Endothelial cell of umbilical vein (primary cell): Measurements from ENCODE around the gene DPH2. TPM values are rescaled to one million over a fixed set of nuclear protein-coding genes. Genes with fewer than 3 reads are reported as not detected.

Source experiments
- BruUV-seq: library from RNA; stranded (reverse); fragments of 400-500 nt; replicated peaks from 2 replicates; lab custom pipeline; 2021; lab: Mats Ljungman, UMichigan
- CTCF ChIA-PET: fragments of 300-600, 350-600 bp; sonication (Branson Sonifier 250); formaldehyde crosslinking; loops from one replicate; lab custom pipeline; 2021; ENCODE audit warnings: antibody characterized with exemption, inconsistent platforms; lab: Charles Lee
- POLR2A ChIA-PET: fragments of 300-600, 350-600 bp; sonication (Branson Sonifier 250); formaldehyde crosslinking; loops from one replicate; lab custom pipeline; 2021; ENCODE audit warnings: antibody characterized with exemption, inconsistent platforms; lab: Charles Lee
- DNase-seq: peaks from one replicate; pipeline ENCODE4 v3.0.0-alpha.2; 2011; ENCODE audit warnings: low read depth, low spot score
- FAIRE-seq: peaks from 2 replicates; lab custom pipeline; 2011; peaks lifted over from hg19 to GRCh38; lab: Jason Lieb, UNC
- H2AFZ ChIP-seq: 2 replicates; pipeline ENCODE4 v1.6.0; 2012; ENCODE audit warnings: low read depth, low read length, control low read depth, inconsistent platforms
- H3K27ac ChIP-seq: 2 replicates; pipeline ENCODE4 v1.5.1; 2011; ENCODE audit warnings: low read depth, mild to moderate bottlenecking, control low read depth, low read length, moderate library complexity; ENCODE audit not compliant: insufficient read depth
- H3K27me3 ChIP-seq, 2 experiments: 2 replicates each; pipeline versions ENCODE4 v1.6.0 to v1.6.1; 2011; ENCODE audit warnings: low read length in 2 of 2, mixed read lengths in 1 of 2; ENCODE audit not compliant: control insufficient read depth in 2 of 2, insufficient read depth in 2 of 2
- H3K36me3 ChIP-seq, 2 experiments: 2 replicates in 1 of 2; 3 replicates in 1 of 2; pipeline ENCODE4 v1.5.1; 2011; ENCODE audit warnings: low read length in 2 of 2, mild to moderate bottlenecking in 1 of 2, moderate library complexity in 1 of 2; ENCODE audit not compliant: control insufficient read depth in 2 of 2, insufficient read depth in 2 of 2; ENCODE audit errors: extremely low read depth in 1 of 2
- H3K4me1 ChIP-seq: 3 replicates; pipeline ENCODE4 v1.5.1; 2011; ENCODE audit warnings: mild to moderate bottlenecking, low read length; ENCODE audit not compliant: control insufficient read depth, insufficient read depth; ENCODE audit errors: extremely low read depth
- H3K4me2 ChIP-seq: 2 replicates; pipeline ENCODE4 v1.6.1; 2011; ENCODE audit warnings: low read length, control low read depth, mixed read lengths; ENCODE audit not compliant: insufficient read depth
- H3K4me3 ChIP-seq, 3 experiments: fragments of 200-600 bp in 1 of 3; sonication (generic), shearing (Covaris generic) in 1 of 3; replicated peaks in 1 of 3; 2 replicates each; pipeline ENCODE4 v1.5.1; 2011 to 2016; ENCODE audit warnings: control low read depth in 3 of 3, low read length in 3 of 3, mild to moderate bottlenecking in 2 of 3, inconsistent platforms in 1 of 3, low read depth in 1 of 3, moderate library complexity in 1 of 3; ENCODE audit not compliant: insufficient read depth in 1 of 3
- H3K79me2 ChIP-seq: 2 replicates; pipeline ENCODE4 v1.6.0; 2012; ENCODE audit warnings: low read length, inconsistent platforms; ENCODE audit not compliant: control insufficient read depth, insufficient read depth
- H3K9ac ChIP-seq: replicated peaks from 2 replicates; pipeline ENCODE3; 2011; ENCODE audit warnings: low read length, control low read depth; ENCODE audit not compliant: insufficient read depth; ENCODE audit errors: extremely low read depth
- H3K9me1 ChIP-seq: replicated peaks from 3 replicates; pipeline ENCODE4 v1.6.0; 2011; ENCODE audit warnings: mild to moderate bottlenecking, low read length; ENCODE audit not compliant: control insufficient read depth, insufficient read depth; ENCODE audit errors: extremely low read depth
- H3K9me3 ChIP-seq: replicated peaks from 2 replicates; pipeline ENCODE4 v1.5.1; 2012; ENCODE audit warnings: low read length, inconsistent platforms; ENCODE audit not compliant: control insufficient read depth, insufficient read depth
- H4K20me1 ChIP-seq: replicated peaks from 2 replicates; pipeline ENCODE3; 2011; ENCODE audit warnings: mild to moderate bottlenecking, low read length; ENCODE audit not compliant: control insufficient read depth, insufficient read depth; ENCODE audit errors: extremely low read depth
- CTCF ChIP-seq, 2 donors: IDR thresholded peaks; 1 replicate in 1 of 2; 2 replicates in 1 of 2; pipeline ENCODE4 v1.5.1; 2011; ENCODE audit warnings: low read length in 2 of 2, mild to moderate bottlenecking in 2 of 2, moderate library complexity in 2 of 2, control low read depth in 1 of 2, inconsistent platforms in 1 of 2, low read depth in 1 of 2; ENCODE audit not compliant: insufficient read depth in 1 of 2; ENCODE audit errors: extremely low read depth in 1 of 2
- EZH2 ChIP-seq: IDR thresholded peaks from 2 replicates; pipeline ENCODE4 v1.6.1; 2012; ENCODE audit warnings: borderline replicate concordance, low read depth, mild to moderate bottlenecking, moderate library complexity, low read length, inconsistent platforms; ENCODE audit not compliant: severe bottlenecking
- FOS ChIP-seq: IDR thresholded peaks from 2 replicates; pipeline ENCODE4 v1.6.1; 2011; ENCODE audit warnings: mild to moderate bottlenecking, low read length, moderate library complexity, borderline replicate concordance; ENCODE audit not compliant: insufficient read depth
- GATA2 ChIP-seq: IDR thresholded peaks from 2 replicates; pipeline ENCODE4 v1.7.0; 2011; ENCODE audit warnings: low read depth, mild to moderate bottlenecking, moderate library complexity, mixed read lengths, low read length; ENCODE audit not compliant: insufficient read length, insufficient read depth
- JUN ChIP-seq: IDR thresholded peaks from 2 replicates; pipeline ENCODE4 v1.6.1; 2011; ENCODE audit warnings: borderline replicate concordance, low read depth; ENCODE audit not compliant: insufficient read length, insufficient read depth
- MYC ChIP-seq: IDR thresholded peaks from one replicate; pipeline ENCODE4 v1.6.1; 2011; ENCODE audit warnings: mild to moderate bottlenecking, low read depth, low read length
- POLR2A ChIP-seq: IDR thresholded peaks from 2 replicates; pipeline ENCODE4 v1.6.1; 2012; ENCODE audit warnings: low read depth, mild to moderate bottlenecking, control low read depth, low read length
- POLR2AphosphoS5 ChIP-seq: IDR thresholded peaks from 2 replicates; pipeline ENCODE4 v1.6.1; 2012; ENCODE audit warnings: low read depth, mild to moderate bottlenecking, control low read depth, low read length, moderate library complexity; ENCODE audit not compliant: insufficient read depth
- dilution Hi-C: fragments of 300-500 bp; cut with MboI; formaldehyde crosslinking; loops from one replicate; pipeline ENCODE4 v1.15.0; 2019; ENCODE audit warnings: low sequenced_read_pairs; ENCODE audit not compliant: extremely low pct_ligation_motif_present
- intact Hi-C: fragments of 100-400 bp; cut with micrococcal nuclease; formaldehyde crosslinking; loops from one replicate; pipeline ENCODE4 v1.10.0; 2022
- polyA plus RNA-seq, 4 experiments: library from polyadenylated mRNA; depleted of rRNA in 3 of 4; stranded (reverse) in 3 of 4; unstranded in 1 of 4; fragments of >200 nt; gene quantifications; 2 replicates each; pipeline versions ENCODE4 v1.2.1 to v1.2.3, GENCODE V29; 2011 to 2012; ENCODE audit warnings: missing spikeins in 1 of 4
- total RNA-seq: library from RNA; stranded (reverse); gene quantifications from 2 replicates; pipeline ENCODE4 v1.2.3, GENCODE V29; 2021
- TF ChIP-seq, protein P1 (sequence below): IDR thresholded peaks from 2 replicates; pipeline ENCODE4 v1.6.1; 2011; ENCODE audit not compliant: insufficient read depth, insufficient read length

DPH2 gene
- total and polyA plus RNA-seq, 2 donors (not counting 3 experiments of a cell fraction or from before 2014, with no cell fraction given), result 28.1 to 59.1 TPM

DNA sequence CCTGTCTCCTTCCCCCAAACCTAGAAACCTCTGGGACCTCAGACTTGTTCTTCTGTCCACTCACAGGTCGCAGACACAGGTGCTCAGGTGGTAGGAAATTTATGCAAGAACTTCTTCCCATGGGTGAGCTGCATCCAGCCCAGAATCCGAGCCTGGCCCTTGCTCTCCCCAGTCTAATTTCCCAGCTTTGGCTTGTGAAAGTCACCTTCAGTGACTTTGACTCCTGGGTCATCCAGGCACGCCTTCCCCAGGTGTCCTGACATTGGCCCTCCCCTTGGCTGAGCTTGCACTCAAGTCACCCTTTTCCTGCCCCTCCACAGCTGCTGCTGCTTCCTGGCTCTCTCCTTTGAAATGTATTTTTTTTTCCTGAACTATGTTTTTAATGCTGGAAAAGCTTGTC, 16.4 kb upstream of the DPH2 start:
- peaks cover 1% of the 10 kb centered on the region for H3K4me1 ChIP-seq
- no peaks in the 10 kb centered on the region for H3K9me3 ChIP-seq
- dilution Hi-C loops, result no loop called here
- TF ChIP-seq JUN, result no peak
- no peak for TF ChIP-seq GATA2
- no peak for TF ChIP-seq CTCF (IDR thresholded peaks at IDR 0.05; ENCODE audit: extremely low read depth in 1 of 2, insufficient read depth in 1 of 2, low read depth in 1 of 2, low read length in 2 of 2)
- TF ChIP-seq POLR2AphosphoS5, result no peak
- TF ChIP-seq MYC, result no peak
- TF ChIP-seq, protein P1, sequence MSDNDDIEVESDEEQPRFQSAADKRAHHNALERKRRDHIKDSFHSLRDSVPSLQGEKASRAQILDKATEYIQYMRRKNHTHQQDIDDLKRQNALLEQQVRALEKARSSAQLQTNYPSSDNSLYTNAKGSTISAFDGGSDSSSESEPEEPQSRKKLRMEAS, result no peak
- TF ChIP-seq EZH2, result no peak
- no peak for TF ChIP-seq FOS
- no peak for TF ChIP-seq POLR2A
- no peaks in the 10 kb centered on the region for H4K20me1 ChIP-seq
- no peak overlapping the region for H3K27ac ChIP-seq
- no peak overlapping the region for H3K4me2 ChIP-seq
- H3K27me3 ChIP-seq, result no peaks in the 10 kb centered on the region
- POLR2A ChIA-PET, result no interaction called here
- no peaks in the 10 kb centered on the region for H3K9me1 ChIP-seq
- H2AFZ ChIP-seq, result no peak overlapping the region
- no peak overlapping the region for H3K4me3 ChIP-seq
- FAIRE-seq, result no peak
- no peak overlapping the region for H3K9ac ChIP-seq
- no peak for DNase-seq
- H3K79me2 ChIP-seq, result no peaks in the 10 kb centered on the region
- peaks cover 5 to 20% of the 10 kb centered on the region in 2 experiments for H3K36me3 ChIP-seq
- intact Hi-C loops, result no loop called here
- CTCF ChIA-PET, result interaction anchor here (1.6 to 1.7 kb wide), 2 partner anchors 22 to 95 kb away, joined by 4 to 5 read pairs; partner anchors contain the start of gene ATP6V0B
- no TSS peak for BruUV-seq
